Activated naive CD4-positive, alpha-beta T cell treated with anti-CD3 and anti-CD28 coated beads, Interleukin-2, amount 50 U/mL, for 24 hours (primary cell): ENCODE measurements around the gene COX6B2.

ENCODE experiments used
- H3K27ac Mint-ChIP-seq: one replicate; pipeline ENCODE4 v1.8.0; 2021; ENCODE audit warnings: mild to moderate bottlenecking, mixed read lengths
- H3K27me3 Mint-ChIP-seq: one replicate; pipeline ENCODE4 v1.8.0; 2021; ENCODE audit warnings: mixed read lengths
- H3K36me3 Mint-ChIP-seq: one replicate; pipeline ENCODE4 v1.8.0; 2021; ENCODE audit warnings: mixed read lengths
- H3K4me1 Mint-ChIP-seq: one replicate; pipeline ENCODE4 v1.8.0; 2021; ENCODE audit warnings: mixed read lengths
- H3K4me3 Mint-ChIP-seq: one replicate; pipeline ENCODE4 v1.8.0; 2021; ENCODE audit warnings: mild to moderate bottlenecking, mixed read lengths
- H3K9me3 Mint-ChIP-seq: one replicate; pipeline ENCODE4 v1.8.0; 2021; ENCODE audit warnings: mixed read lengths

COX6B2 gene

DNA sequence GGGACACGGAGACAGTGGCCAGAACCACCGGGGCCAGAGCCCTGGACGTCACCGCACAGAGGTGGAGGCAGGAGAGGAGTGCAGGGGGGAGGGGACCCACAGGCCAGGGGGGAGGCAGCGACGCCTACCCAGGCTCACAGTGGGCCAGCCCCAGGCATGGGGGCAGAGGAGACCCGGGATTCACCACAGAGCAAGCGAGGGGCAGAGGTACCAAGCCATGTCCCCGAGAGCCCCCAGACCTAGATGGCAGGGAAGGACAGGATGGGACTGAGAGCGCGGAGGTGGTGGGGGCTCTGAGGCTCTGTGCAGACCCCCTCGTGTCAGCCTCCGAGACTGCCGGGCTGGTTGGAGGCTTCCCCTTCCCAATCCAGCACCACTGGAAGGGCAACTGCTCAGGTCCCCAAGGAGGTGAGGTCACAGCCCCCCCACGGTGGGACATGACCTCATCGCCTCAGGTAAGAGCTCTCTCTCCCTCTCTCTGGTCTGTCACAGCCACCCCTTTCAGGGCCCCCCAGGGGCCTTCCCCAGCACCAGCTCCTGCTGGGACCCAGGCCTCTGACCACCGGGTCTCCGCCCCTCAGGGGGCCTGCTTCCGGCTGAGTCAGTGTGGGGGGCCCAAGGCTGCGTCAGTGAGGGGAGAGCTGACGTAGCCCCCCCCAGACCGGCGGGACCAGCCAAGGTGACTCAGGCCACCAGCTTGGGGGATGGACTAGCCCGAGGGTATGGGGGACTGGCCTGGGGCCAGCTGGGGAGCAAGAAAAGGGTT, 18.0 kb upstream of the COX6B2 start:
- Mint-ChIP-seq H3K4me1 (peaks cover 9% of the 10 kb centered on the region), H3K36me3 (peaks cover 4% of the 10 kb centered on the region), H3K27ac (no peak overlapping the region), H3K4me3 (no peak overlapping the region), H3K9me3 (no peaks in the 10 kb centered on the region), H3K27me3 (peaks cover 27% of the 10 kb centered on the region)

DNA sequence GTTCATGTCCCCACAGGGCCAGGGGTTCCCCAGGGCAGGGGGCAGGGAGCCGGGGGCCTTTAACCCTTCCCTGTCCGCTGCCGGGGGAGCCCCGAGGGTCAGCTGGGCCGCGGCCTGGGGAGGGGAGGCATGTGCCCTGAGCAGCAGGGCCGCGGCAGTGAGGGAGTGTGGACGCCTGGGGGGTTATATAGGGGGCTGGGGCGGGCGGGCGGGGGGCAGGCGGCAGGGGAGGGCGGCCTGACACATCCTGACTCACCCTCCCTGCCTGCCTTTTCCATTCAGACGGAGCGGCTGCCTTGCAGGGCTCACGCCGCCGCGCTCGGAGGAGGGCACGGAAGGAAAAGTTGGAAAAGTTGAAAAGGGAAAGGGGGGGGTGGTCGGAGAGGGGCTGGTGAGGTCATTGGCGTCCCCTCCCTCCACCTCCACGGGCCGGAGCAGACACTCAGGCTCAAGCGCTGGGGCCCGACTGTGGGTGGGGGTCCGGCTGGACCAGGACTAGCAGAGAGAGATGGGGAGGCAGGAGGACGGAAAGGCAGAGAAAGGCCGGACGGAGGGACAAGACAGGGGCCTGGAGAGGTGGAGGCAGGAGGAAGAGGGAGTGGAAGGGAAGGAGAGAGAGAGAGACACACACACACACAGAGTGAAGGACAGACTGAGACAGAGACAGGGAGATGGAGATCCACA, 15.9 kb upstream of the COX6B2 start, which contains the start of gene IL11:
IL11 (minus strand) TSS at position 159 of the 684 bp plus-strand sequence; CDS start at position 6, 153 bp downstream.
- peak within 1 kb of the TSS; percentile 84 for H3K4me3 Mint-ChIP-seq
- peak within 1 kb of the TSS; percentile 46 for H3K27ac Mint-ChIP-seq
- peaks cover 27% of the 10 kb centered on the region for H3K27me3 Mint-ChIP-seq
- H3K9me3 Mint-ChIP-seq = no peaks in the 10 kb centered on the region
- H3K4me1 Mint-ChIP-seq = peaks cover 9% of the 10 kb centered on the region
- H3K36me3 Mint-ChIP-seq = peaks cover 4% of the 10 kb centered on the region

DNA sequence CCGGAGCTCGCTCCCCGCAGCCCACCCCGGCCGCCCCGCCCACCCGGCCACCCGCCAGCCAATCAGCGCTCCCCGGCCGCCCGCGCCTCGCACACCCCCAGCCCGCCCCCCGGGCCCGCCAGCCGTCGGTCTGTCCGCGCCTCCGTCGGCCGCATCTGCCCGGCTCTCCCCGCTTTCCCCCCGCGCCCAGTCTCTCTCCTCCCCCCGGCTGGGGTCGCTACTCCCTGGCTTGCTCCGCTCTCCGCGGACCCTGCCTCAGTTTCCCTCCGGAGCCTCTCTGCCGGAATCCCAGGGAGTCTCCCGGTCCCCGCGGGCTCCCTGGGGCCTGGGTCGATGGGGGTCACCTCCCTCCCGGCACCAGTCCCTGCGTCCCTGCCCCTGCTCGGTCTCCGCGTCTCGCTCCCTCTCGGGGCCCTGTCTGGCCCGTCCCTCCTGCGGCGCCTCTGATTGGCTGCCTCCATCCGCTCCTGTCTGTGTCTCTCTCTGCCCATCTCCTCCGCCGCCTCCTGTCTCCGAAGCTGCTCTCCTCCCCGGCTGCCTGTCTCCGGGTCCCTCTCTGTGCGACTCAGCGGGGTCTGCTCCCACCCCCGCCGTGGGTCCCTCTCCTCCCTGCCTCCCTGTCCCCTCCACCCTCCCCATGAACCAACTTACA, 15.3 kb upstream of the COX6B2 start:
- Mint-ChIP-seq H3K27me3 (peaks cover 25% of the 10 kb centered on the region), H3K36me3 (peaks cover 4% of the 10 kb centered on the region), H3K4me1 (peaks cover 9% of the 10 kb centered on the region), H3K9me3 (no peaks in the 10 kb centered on the region), H3K4me3 (peak overlapping the region; percentile 84), H3K27ac (no peak overlapping the region)

DNA sequence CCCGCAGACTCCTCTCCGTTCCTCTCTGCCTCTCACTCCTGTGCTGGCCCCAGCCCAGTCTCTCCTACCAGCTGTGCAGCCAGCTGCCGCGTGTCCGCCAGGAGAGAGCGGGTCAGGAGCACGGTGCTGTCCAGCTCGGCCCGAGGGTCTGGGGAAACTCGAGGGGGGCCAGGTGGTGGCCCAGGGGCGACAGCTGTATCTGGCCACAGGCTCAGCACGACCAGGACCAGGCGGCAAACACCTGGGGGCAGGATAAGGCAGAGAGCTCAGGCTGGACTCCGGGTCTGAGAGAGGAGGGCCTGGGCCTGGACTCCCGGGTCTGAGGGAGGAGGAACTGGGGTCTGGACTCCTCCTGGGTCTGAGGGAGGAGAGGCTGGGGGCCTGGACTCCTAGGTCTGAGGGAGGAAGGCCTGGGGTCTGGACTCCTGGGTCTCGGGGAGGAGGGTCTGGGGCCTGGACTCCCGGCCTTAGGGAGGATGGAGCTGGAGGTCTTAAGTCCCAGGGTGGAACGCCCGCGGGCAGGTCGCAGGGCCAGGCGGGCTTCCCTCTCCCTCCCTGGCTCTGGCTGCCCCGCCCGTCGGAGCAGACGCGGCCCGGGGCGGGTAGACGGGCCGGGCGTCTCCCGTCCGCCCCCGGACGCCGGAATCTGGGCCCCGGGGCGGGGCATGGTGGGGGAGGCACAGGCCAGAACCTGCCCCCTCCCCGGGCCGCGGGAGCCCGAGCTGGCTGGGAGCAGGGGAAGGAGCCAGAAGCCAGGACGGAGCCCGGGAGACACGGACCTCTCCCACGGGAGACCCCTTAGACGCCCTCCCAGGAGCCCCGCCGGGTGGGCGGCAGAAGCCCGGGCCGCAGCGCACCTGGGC, 14.4 kb upstream of the COX6B2 start:
- Mint-ChIP-seq H3K27ac (no peak overlapping the region), H3K4me1 (peaks cover 9% of the 10 kb centered on the region), H3K27me3 (peaks cover 25% of the 10 kb centered on the region), H3K4me3 (no peak overlapping the region), H3K36me3 (peaks cover 4% of the 10 kb centered on the region), H3K9me3 (no peaks in the 10 kb centered on the region)

DNA sequence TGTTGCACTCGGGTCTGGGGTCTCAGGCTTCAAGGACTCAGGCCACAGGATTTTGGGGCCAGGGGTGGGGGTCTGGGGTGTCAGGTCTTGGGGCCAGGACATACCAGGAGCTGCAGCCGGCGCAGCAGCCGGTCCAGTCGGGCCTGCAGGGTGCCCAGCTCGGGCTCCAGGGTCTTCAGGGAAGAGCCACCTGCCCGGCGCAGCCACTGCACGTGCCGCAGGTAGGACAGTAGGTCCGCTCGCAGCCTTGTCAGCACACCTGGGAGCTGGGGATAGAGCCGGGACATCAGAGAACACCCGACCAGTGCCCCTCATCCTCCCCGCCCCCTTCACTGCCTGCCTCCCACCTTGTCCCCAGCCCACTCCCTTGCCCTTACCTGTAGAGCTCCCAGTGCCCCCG, 13.6 kb upstream of the COX6B2 start:
- peaks cover 20% of the 10 kb centered on the region for H3K27me3 Mint-ChIP-seq
- H3K4me3 Mint-ChIP-seq = no peak overlapping the region
- peaks cover 4% of the 10 kb centered on the region for H3K4me1 Mint-ChIP-seq
- peaks cover 4% of the 10 kb centered on the region for H3K36me3 Mint-ChIP-seq
- H3K9me3 Mint-ChIP-seq = no peaks in the 10 kb centered on the region
- no peak overlapping the region for H3K27ac Mint-ChIP-seq

DNA sequence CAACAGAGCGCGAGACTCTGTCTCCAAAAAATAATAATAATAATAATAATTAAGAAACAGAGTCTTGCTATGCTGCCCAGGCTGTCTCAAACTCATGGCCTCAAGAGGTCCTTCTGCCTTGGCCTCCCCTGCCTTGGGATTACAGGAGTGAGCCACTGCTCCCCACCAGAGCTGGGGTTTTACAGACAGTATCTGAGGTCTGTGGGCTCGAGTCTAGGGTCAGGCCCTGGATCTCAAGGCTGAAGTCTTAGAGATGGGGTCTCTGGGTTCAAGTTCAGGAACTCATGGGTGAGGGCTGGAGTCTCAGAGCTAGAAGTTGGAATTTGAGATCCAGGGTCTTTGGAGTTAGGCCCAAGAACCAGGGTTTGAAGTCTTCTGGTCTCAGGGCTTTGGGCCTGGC, 12.3 kb upstream of the COX6B2 start:
- Mint-ChIP-seq H3K27me3 (peaks cover 16% of the 10 kb centered on the region), H3K9me3 (no peaks in the 10 kb centered on the region), H3K4me3 (no peak overlapping the region), H3K27ac (no peak overlapping the region), H3K4me1 (peaks cover 4% of the 10 kb centered on the region), H3K36me3 (peaks cover 4% of the 10 kb centered on the region)

DNA sequence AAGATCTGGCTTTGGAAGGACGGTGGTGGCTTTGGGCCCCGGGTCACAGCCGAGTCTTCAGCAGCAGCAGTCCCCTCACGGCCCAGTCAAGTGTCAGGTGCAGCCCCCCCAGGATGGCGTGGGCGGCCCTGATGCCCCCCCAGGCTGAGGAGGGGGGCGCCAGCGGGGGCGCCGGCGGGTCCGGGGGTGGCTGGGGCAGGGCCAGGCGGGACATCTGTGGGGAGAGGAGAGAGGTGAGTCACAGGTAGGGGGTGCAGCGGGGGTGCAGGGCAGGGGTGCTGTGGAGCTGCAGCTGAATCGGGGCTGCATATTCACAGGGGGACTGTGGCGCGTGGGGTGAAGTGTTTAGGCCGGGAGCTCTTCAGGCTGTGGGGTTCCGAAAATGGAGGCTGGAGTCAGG, 11.4 kb upstream of the COX6B2 start:
- Mint-ChIP-seq H3K36me3 (peaks cover 2% of the 10 kb centered on the region), H3K9me3 (no peaks in the 10 kb centered on the region), H3K4me1 (peaks cover 4% of the 10 kb centered on the region), H3K27me3 (peaks cover 9% of the 10 kb centered on the region), H3K4me3 (no peak overlapping the region), H3K27ac (peak overlapping the region; percentile 30)

DNA sequence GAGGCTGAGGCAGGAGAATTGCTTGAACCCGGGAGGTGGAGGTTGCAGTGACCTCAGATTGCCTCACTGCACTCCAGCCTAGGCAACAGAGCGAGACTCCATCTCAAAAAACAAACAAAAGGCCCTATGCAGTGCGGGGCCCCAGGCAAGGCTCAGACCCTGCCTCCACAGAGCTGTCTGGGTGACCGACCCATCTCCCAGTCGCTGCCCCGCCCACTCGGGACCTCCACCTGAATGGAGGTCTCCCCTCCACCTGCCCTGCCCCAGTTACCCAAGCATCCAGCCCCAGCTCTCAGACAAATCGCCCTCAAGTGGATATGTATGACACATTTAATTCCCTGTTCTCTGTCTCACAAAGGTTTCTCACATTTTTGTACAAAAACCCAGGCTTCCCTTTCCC, 10.7 kb upstream of the COX6B2 start:
- no peaks in the 10 kb centered on the region for H3K9me3 Mint-ChIP-seq
- H3K4me1 Mint-ChIP-seq = peaks cover 4% of the 10 kb centered on the region
- peaks cover 6% of the 10 kb centered on the region for H3K27me3 Mint-ChIP-seq
- no peaks in the 10 kb centered on the region for H3K36me3 Mint-ChIP-seq
- no peak overlapping the region for H3K27ac Mint-ChIP-seq
- H3K4me3 Mint-ChIP-seq = no peak overlapping the region

DNA sequence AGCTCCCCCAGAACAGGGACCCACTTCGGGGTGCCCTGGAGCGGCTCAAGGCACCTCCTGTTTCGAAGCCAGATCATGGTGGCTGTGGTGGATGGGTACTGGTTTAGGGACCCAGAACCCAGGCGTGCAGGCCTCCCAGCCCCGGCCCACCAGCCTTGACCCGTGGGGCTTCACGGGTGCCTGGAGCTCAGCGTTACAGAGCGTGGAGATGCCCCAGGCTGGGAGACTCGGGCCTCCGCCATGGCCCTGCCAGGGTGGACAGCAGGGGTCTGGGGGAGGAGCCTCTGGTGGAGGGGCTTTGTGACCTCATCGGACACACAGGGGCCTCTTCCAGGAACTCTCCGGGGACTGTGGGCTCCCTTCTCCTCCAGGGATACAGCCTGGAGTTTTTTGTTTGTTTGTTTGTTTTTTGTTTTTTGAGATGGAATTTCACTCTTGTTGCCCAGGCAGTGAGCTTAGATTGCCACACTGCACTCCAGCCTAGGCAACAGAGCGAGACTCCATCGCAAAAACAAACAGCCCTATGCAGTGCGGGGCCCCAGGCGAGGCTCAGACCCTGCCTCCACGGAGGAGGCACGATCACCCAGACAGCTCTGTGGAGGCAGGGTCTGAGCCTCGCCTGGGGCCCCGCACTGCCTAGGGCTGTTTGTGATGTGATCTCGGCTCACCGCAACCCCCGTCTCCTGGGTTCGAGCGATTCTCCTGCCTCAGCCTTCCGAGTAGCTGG, 8.6 kb upstream of the COX6B2 start, which contains the start of gene GARIN5B:
GARIN5B (minus strand) TSS at position 271 of the 727 bp plus-strand sequence; CDS start at position 77, 194 bp downstream.
- Mint-ChIP-seq H3K4me1 (no peaks in the 10 kb centered on the region), H3K27me3 (peaks cover 4% of the 10 kb centered on the region), H3K4me3 (no peak within 1 kb of the TSS), H3K27ac (no peak within 1 kb of the TSS), H3K9me3 (no peaks in the 10 kb centered on the region), H3K36me3 (no peaks in the 10 kb centered on the region)

DNA sequence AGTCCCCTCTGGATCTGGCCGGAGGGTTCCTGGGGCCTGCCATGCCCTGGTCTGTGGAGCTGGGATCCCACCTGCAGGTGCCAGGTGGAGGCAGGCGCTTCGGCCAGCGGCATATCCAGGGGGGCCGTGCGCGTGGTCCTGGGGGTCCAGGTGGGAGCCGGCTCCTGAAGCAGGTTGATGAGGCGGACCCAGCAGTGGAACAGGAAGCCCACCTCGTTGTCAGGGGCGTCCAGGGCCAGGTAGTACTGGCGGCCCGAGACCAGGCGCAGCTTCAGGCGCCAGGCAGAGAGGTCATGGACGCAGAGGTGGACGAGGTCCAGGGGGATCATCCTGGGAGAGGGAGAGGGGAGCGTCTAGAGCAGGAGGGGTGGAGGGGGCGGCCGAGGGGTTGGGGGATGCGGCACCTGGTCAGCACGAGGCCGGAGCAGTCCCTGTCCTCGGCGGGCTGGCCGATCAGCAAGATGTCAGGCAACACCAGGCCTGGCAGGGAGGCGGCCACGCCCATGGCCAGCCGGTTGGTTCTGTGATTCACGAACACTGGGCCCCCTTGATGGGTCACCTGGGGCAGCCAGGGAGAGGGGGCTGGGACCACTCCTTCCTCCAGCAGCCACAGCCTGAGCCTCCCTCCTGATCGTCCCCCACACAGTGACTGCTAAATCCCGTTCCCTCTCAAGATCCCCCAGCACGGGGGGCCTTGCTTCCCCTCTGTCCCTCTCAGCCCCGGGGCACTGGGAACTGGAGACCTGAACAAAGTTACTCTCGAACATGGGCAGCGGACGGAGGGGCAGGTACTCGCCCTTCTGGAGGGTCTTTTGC, 7.9 kb upstream of the COX6B2 start:
- H3K27me3 Mint-ChIP-seq = peaks cover 1% of the 10 kb centered on the region
- H3K4me3 Mint-ChIP-seq = no peak overlapping the region
- H3K27ac Mint-ChIP-seq = no peak overlapping the region
- H3K4me1 Mint-ChIP-seq = no peaks in the 10 kb centered on the region
- H3K36me3 Mint-ChIP-seq = no peaks in the 10 kb centered on the region
- no peaks in the 10 kb centered on the region for H3K9me3 Mint-ChIP-seq

DNA sequence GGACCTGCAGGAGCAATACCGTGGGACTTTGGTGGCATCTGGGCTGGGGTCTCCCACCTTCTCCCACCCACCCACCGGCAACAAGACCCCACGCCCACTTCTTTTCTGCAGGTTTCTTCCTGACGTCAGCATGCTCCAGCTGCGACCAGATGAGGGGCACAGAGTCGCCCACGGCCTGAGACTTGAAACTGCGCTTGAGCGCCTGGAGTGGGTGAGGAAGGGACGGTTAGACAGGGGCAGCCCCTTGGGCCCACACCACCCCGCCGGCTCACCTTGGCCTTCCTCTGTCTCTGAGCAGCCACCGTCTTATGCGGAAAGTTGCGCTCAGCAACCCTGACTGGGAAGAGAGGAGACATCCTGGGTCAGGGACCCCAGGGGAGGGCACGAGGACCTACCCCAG, 6.4 kb upstream of the COX6B2 start:
- Mint-ChIP-seq H3K4me3 (no peak overlapping the region), H3K9me3 (no peaks in the 10 kb centered on the region), H3K36me3 (no peaks in the 10 kb centered on the region), H3K27ac (no peak overlapping the region), H3K4me1 (no peaks in the 10 kb centered on the region), H3K27me3 (no peaks in the 10 kb centered on the region)

DNA sequence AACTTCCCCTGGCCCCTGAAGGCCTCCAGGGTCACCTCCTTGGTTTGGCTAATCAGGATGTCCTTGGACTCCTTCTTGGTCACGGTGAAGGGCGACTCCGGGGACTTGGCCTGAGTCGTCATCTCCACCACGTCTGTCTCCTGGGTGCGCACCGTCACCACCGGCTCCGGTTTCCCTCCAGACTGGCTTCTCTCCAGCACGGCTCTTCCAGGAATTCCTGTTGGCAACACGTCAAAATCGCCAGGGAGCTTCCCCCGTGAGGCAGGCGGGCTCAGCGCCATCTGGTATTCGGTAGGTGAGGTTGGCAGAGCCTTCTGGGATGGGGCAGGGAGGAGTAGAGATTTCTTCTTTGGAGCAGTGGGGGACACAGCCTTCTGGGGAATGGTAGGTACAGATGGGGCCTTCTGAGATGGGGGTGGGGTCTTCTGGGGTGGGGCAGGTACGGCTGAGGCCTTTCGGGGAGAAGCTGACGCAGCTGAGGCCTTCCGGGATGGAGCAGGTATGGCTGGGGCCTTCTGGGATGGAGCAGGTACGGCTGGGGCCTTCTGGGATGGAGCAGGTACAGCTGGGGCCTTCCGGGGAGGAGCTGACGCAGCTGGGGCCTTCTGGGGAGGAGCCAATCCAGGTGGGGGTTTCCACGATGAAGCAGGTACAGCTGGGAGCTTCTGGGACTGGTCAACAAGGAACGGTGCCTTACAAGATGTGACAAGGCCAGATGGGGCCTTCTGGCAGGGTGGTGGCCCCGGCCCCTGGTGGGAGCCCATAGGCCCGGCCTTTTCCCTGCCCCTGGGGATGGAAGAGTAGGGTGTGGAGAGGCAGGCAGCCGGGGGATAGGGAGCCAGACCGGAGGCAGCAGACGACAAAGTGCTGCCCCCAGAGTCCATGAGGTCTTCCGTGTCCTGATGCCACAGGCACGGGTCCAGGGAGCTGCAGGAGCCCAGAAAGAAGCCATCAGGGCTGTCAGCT, 4.7 kb upstream of the COX6B2 start:
- no peaks in the 10 kb centered on the region for H3K36me3 Mint-ChIP-seq
- no peak overlapping the region for H3K4me3 Mint-ChIP-seq
- H3K9me3 Mint-ChIP-seq = no peaks in the 10 kb centered on the region
- peaks cover 3% of the 10 kb centered on the region for H3K27me3 Mint-ChIP-seq
- H3K4me1 Mint-ChIP-seq = peaks cover under 1% of the 10 kb centered on the region
- no peak overlapping the region for H3K27ac Mint-ChIP-seq

DNA sequence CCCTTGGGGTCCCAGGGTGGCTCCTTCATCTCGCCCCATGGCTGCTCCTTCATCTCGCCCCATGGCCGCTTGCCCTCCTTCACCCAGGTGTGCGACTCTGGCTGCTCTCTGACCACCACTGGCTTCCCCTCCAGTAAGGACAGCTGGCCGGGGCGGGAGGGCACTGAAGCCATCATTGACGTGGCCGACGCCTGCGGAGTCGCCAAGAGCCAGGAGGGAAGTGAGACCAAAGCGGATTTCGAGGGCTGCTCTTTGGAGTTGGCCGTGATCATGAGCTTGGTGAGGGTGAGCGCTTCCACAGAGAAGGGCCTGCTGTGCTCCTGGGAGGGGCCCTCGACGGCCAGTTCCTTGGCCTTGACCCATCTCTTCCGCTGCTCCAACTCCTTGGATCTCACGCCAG, 4.0 kb upstream of the COX6B2 start:
- H3K27ac Mint-ChIP-seq = no peak overlapping the region
- peaks cover 5% of the 10 kb centered on the region for H3K4me1 Mint-ChIP-seq
- H3K36me3 Mint-ChIP-seq = no peaks in the 10 kb centered on the region
- H3K9me3 Mint-ChIP-seq = no peaks in the 10 kb centered on the region
- peaks cover 6% of the 10 kb centered on the region for H3K27me3 Mint-ChIP-seq
- H3K4me3 Mint-ChIP-seq = no peak overlapping the region
